Measurements from ENCODE around the gene ATP11A. TPM values are rescaled to one million over a fixed set of nuclear protein-coding genes. Genes with fewer than 3 reads are reported as not detected.
"Not testable (repeated sequence)": the region's sequence is repeated elsewhere in the genome, so short reads cannot be mapped to it uniquely, and the experiment has no call there.

Gene ATP11A
- polyA plus RNA-seq, 12 donors = 16.4 to 38.1 (median 22.5) TPM; not detected in 1

- no peak for DNase-seq
These were observed 25.2 kb upstream of the ATP11A start for GRCh38 chr13:112664501-112665203.

GRCh38 chr13:112668924-112669323 lies 20.9 kb upstream of the ATP11A start:
- no peak for DNase-seq

GRCh38 chr13:112669881-112670499 lies 19.8 kb upstream of the ATP11A start:
- no peak for DNase-seq

DNA sequence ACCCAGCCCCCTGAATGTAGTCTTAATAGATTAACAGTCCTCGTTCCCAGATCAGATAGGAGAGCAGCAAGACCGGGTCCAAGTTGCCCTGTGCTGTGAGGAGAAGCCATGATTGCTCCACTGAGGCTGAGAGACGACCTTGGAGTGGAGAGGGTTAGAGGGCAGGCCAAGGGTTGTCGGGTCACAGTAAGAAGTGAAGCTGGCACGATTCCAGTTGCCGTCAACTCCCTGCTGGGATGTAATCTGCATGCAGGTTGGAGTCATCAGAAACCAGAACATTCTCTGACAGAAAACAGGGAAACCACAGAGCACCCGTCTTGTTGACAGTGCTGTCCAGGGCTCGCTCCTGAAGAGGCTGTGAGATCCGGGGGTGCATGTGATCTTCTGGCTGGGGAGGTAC lies 19.0 kb upstream of the ATP11A start:
- no peak for DNase-seq

DNA sequence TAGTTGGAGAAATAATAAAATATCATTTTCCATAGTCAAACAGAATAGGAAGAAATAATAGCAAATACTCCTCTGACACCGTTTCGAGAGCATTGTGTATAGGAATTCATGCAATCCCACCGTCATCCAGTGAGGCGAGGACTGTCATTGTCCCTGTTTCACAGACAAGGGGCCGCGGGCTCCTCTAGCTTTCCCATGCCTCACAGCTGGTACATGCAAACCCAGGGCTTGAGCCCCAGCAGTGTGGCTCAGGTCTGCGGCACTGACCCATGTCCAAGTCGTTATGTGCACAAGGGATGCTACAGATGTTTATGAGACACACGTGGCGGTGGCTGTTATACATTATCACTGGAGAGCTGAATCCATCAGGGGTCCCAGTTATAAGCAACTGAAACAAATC lies 18.5 kb upstream of the ATP11A start:
- DNase-seq = no peak

DNA sequence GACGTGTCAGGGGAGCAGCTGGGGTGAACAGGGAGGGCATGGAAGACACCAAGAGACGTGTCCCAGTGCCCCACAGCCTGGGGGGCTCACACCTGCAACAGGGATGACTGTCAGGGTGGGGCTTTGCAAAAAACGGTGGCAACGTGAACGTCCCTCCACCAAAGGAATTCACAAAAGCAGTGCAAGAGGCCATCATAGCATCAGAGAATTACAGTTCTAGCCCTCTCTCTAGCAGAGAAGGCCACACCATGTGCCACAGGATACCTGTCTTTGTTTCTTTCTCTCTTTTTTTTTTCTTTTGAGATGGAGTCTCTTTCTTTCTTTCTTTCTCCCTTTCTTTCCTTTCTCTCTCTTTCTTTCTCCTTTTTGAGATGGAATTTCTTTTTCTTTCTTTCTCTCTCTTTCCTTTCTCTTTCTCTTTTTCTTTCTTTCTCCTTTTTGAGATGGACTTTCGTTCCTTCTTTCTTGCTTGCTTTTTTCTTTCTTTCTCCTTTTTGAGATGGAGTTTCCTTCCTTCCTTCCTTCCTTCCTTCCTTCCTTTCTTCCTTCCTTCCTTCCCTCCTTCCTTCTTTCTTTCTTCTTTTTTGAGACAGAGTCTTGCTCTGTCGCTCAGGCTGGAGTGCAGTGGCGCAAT lies 17.1 kb upstream of the ATP11A start:
- DNase-seq = no peak

DNA sequence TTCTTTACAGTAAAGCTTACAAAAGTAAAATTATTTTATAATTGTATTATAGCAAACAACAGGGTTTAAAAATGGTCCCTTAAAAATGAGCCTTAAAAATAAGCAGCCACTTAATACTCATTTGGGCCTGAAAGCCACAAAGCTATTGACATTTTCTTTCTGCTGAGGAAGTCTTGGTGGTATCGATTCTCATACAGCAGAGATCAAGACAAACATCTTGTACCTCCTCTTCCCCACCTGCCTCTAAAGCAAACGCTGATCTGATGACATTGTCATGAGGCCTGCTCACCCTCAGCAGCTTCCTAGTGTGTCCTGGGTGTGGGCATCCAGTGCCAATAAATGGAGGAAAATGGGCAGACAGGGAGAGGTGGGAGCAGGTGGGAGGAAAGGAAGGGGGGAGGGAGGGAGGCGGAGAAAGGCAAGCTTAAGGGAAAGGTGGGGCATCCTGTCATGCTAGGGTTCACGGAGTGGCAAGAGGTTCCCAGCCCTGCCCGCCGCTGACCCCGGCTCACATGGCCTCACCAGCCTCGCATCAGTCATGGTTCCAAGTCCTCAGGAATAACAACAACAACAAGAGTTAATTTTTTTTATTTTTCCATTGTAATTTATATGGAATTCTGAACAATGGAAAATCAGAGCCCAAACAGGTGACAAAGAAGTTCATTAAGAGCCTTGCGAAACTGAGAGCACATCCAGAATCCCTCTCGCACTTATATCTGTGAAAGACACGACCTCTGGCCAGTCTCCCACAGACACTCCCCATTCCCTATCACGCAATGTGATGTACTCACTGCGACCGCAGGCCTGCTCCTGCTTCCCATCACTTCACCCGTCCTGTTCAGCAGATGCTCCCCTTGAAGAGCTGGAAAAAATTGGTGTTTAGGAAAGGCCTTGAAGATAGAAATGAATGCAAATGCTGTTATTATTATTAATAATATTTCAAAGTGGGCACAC lies 15.1 kb upstream of the ATP11A start:
- no peak for DNase-seq

- no peak for DNase-seq
These were observed 14.5 kb upstream of the ATP11A start for GRCh38 chr13:112675366-112675756.

DNA sequence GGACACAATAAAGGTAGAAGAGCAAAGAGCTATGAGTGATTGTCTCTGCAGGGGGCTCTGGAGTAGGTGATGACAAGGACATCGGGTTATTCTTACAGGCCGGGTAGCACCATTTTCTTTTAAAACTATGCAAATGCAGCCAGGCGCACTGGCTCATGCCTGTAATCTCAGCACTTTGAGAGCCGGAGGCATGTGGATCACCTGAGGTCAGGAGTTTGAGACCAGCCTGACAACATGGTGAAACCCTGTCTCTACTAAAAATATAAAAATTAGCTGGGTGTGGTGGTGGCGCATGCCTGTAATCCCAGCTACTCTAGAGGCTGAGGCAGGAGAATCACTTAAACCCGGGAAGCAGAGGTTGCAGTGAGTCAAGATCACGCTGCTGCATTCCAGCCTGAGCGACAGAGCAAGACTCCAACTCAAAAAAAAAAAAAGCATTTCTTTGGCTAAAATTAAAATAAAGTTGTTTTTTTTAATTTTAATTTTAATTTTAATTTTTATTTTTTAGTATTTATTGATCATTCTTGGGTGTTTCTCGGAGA lies 12.3 kb upstream of the ATP11A start:
- DNase-seq = not testable (repeated sequence)

DNA sequence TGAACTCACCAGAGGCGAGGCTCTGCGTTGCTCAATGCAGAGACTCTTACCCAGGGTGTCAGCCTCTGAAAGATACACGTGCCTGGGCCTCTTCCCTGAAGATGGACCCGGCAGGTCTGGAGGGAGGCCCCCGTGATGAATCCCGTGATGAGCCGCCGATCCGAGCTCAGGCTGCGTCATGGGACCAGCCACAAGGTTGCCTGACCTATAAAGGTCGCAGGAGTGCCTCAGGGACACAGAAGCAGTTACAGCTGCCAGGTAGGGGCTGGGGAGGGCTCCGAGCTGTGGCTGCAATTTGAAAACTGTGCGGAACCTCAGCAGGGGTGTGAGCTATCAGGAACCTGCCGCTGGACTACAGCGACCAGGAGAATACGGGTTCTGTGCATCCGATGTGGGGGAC lies 10.5 kb upstream of the ATP11A start:
- DNase-seq = no peak

DNA sequence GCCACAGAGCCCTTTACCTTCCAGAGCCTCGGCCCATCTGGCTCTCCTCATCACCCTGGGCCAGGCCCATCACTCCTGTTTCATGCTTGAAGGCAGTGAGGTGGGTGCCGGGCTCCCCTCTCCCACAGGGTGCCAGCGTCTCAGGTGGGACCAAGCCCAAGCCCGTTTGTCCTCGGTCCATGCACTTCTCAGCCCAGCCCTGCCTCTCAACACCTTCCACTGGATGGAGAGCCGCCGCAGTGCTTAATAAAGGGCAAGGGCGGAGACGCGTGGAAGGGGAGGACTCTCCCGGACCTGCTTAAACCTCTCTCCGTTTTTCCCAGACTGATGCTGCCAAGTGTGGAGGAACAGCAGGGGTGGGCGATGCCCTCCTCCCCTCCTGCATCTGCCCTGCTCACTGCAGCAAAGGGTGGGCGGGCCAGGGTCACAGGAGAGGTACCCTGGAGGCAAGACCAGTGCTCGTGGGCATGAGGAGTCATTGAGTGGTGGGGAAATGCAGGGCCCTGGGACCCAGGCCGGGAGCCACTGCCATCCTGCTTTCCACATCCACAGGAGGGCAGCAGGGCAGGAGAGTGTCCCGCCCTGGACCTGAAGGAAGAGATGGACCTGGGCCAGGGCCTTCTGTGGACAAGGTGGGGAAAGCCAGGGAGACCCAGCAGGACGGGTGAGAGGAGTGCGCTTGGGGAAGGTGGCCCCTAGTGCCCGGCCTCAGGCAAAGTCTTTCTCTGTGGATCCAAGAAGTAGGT lies 9.7 kb upstream of the ATP11A start:
- no peak for DNase-seq

DNA sequence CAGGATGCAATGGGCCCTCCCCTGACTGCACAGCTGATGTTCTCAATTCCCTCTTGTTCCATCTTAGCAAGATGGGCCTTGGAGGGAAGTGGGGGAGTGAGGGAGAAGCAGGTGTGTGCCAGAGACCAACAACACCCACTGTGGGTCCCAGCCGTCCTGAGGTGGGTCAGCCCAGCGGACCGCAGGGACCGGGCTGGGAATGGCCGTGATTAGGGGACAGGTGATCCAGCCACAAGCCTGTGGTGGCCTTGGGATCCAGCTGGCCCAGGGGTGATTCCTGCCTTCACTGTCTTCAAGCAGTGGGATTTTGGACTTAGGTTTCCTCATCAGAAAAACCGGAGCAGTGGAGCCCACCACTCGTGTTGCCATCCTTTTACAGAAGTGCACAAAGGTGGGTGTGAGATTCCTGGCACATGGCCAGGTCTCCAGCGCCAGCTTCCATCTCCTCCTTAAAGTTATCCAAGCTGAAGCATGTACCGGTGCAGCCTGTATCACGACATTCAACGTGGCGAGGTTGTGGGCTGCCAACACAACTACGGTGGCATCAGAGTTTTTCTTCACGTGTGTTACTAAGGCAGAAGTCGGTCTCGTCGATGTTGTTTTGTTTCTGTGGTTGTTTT lies 9.0 kb upstream of the ATP11A start:
- DNase-seq = no peak

- DNase-seq = no peak
These were observed 6.3 kb upstream of the ATP11A start for GRCh38 chr13:112683581-112683980.

- DNase-seq = no peak
These were observed 5.6 kb upstream of the ATP11A start for GRCh38 chr13:112684071-112684845.

- DNase-seq = not testable (repeated sequence)
These were observed 4.5 kb upstream of the ATP11A start for GRCh38 chr13:112685189-112685805.

DNA sequence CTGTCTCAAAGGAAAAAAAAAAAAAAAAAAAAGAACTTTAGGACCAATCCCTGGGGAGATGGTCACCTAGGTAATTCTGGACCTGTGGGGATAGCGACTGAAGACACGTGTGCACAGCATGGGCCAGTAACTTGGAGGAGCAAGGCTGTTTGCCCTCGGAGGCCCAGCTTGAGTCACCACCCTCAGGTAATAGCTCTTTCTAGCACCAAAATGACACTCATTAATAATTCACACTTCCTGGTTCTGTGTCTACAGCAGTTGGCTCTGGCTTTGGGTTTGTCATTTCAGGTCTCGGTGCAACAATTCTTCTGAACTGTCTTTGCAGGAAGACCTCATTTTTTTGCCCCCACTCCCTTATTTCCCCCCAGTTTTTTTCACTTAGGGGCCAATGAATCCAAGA lies 3.9 kb upstream of the ATP11A start:
- DNase-seq = no peak

DNA sequence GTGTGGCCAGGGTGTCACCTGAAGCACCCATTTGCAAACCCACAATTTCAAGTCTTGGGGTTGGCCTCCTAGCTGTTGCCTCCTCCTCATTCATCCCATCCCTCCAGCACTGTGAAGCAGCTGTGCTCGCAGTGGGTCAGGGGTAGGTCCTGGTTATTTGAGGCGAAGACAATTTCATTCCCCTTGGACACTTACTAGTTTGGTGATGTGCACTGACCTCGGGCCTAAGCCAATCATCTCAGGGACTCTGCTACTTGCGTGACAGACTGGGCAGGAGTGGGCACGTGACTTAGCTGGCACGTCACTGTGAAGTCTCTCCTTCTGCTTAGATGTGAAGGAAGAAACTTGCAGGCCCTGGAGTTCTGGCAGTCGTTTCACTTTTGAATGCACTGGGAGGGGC lies 3.5 kb upstream of the ATP11A start:
- DNase-seq = no peak

DNA sequence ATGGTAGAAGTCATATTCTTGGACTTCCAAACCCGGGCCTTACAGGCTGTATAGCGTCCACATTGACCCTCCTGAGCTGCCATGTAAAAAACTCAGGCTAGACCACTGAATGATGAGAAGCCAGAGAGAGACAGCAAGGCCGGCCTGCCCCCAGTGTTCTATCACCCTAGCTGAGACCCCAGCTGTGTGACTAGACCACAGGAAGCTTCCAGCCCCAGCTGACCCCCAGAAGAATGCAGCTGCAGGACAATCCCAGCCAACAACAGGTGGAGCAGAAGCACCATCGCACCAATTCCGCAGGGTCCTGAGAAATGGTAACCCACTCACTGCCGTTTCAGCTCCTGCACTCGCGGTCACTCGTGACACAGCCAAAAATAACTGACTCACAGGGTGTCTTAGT lies 2.9 kb upstream of the ATP11A start:
- no peak for DNase-seq

DNA sequence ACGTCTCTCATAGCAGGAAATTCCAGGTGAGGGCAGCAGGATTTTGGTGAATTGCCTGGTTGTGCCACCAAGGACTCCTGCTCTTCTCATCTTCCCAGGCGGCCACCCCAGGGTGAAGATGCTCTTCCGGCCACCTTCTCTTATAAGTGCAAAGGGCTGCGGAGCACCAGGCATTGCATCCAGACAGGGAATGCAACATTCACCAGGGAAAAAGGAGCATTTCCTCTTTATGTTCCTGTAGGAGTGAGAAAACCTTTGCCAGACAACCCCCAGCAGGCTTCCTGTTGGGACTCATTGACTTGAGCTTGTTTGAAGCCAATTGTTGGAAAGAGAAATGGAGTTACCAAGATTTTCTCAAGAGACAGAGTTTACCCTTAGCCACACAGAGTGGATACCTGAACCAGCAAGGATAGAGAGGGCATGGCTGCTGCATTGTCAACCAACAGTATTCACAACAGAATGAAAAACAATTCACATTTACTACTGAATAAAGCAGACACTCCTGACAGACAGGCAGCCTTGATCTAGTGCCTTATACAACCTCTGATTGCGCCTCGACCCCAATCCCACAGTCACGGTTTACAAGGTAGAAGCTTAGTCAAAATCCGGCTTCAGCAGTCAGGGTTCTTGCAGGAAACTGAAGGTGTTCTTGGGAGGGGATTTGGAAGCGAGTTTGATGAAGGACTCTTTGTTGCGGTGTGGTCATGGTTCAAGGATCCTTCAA lies 1.8 kb upstream of the ATP11A start:
- DNase-seq = no peak

Measured in muscle of arm (tissue), 12 donors.